WI38 (cell line): ENCODE data around the gene FUNDC1.
"Not testable (repeated sequence)": the region's sequence is repeated elsewhere in the genome, so short reads cannot be mapped to it uniquely, and the experiment has no call there.

Source experiments
- H3K4me3 ChIP-seq: 2 replicates; pipeline ENCODE4 v1.5.1; 2011; ENCODE audit warnings: low read depth, mild to moderate bottlenecking, control low read depth, low read length
- CTCF ChIP-seq: IDR thresholded peaks from 2 replicates; pipeline ENCODE4 v1.5.1; 2012; ENCODE audit warnings: low read depth, mild to moderate bottlenecking, control low read depth, low read length

The FUNDC1 gene

DNA sequence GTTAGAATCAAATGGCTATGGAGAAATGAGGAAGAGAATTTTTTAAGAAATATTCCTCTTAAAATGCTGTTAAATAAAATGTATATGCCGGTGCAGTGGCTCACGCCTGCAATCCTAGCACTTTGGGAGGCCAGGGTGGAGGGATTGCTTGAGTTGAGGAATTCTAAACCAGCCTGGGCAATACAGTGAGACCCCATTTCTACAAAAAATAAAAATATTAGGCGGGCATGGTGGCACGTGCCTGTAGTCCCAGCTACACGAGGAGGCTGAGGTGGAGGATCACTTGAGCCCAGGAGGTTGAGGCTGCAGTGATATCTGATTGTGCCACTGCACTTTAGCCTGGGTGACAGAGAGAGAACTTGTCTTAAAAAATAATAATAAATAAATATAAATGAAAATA, 7.9 kb upstream of the FUNDC1 start:
- no peak for TF ChIP-seq CTCF
- H3K4me3 ChIP-seq, result no peak overlapping the region

DNA sequence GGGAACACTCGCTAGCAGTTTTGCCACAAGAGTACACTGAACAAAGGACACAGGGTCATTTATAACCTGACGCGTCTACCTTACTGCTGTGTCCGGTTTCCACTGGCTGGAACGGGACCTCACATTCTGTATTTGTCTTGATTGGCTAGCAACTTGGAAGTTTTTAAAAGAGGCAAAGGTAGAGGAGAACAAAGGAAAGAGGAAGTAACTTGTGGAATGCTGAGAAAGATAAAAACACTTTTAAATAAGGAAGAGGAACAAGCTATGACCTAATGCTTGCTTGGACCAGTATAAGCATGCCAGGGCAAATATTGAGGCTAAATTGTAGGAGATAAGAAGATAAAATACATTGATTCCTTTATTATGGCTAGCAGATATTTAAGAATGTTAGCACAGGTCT, 2.8 kb upstream of the FUNDC1 start:
- H3K4me3 ChIP-seq, result not testable (repeated sequence)

- H3K4me3 ChIP-seq, result no peak overlapping the region
- no peak for TF ChIP-seq CTCF
These were observed 1.4 kb upstream of the FUNDC1 start for GRCh38 chrX:44544036-44544435.

DNA sequence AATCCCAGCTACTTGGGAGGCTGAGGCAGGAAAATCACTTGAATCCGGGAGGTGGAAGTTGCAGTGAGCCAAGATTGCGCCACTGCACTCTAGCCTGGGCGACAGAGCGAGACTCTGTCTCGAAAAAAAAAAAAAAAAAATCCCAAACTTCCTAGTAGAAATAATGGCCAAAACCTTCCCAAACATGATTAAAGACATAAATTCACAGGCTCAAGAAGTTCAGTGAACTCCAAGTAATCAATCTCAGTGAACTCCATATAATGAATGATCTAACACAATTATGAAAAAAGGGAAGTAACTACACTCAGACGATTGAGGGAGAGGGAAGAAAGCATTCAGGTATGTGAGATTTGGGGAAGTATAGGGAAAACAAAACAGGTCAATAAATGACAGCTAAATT, 6.5 kb downstream of the FUNDC1 start:
- no peak for TF ChIP-seq CTCF

GRCh38 chrX:44529310-44529709, 13.3 kb downstream of the FUNDC1 start:
- TF ChIP-seq CTCF, result no peak
- H3K4me3 ChIP-seq, result no peak overlapping the region

More for the DNA sequence above, 6.5 kb downstream of the FUNDC1 start:
- H3K4me3 ChIP-seq, result no peak overlapping the region

GRCh38 chrX:44514272-44514671, 28.4 kb downstream of the FUNDC1 start:
- no peak for TF ChIP-seq CTCF
- H3K4me3 ChIP-seq, result no peak overlapping the region

GRCh38 chrX:44507292-44507691, 35.4 kb downstream of the FUNDC1 start:
- no peak for TF ChIP-seq CTCF
- H3K4me3 ChIP-seq, result no peak overlapping the region

- no peak overlapping the region for H3K4me3 ChIP-seq
- no peak for TF ChIP-seq CTCF
These were observed 36.0 kb downstream of the FUNDC1 start for GRCh38 chrX:44506678-44507077.
